NCI-H1092 (cell line): ENCODE data around the gene RCOR1.

Experiments used
- DNase-seq: peaks from one replicate; lab custom pipeline; 2025; lab: John Stamatoyannopoulos, UW

The RCOR1 gene

GRCh38 chr14:102776761-102777710 is 184.6 kb downstream of the RCOR1 start, which contains the start of gene TRAF3:
TSS of gene TRAF3 (plus strand) at chr14:102777449. CDS start at chr14:102870202, 92,753 bp downstream.
- DNase-seq, result no peak

- no peak for DNase-seq
Observed at GRCh38 chr14:102777711-102778337, 185.4 kb downstream of the RCOR1 start.

- DNase-seq, result no peak
Observed at GRCh38 chr14:102778338-102779083, 186.1 kb downstream of the RCOR1 start.

- DNase-seq, result no peak
Observed at GRCh38 chr14:102779084-102779462, 186.6 kb downstream of the RCOR1 start.

GRCh38 chr14:102779574-102780315 is 187.3 kb downstream of the RCOR1 start:
- no peak for DNase-seq
